Measurements from ENCODE around the gene CD248. TPM values are rescaled to one million over a fixed set of nuclear protein-coding genes. Genes with fewer than 3 reads are reported as not detected.

The CD248 gene
- total RNA-seq, 2 experiments from 2014 or later, result 16.8 to 35.5 TPM

- ATAC-seq (peak; percentile 57), DNase-seq (peak; percentile 94)
- peak within 1 kb of the TSS; percentile 93 for H3K27ac Mint-ChIP-seq
- CTCF ChIA-PET, result interaction anchor here (1.4 to 7.0 kb wide), 9 partner anchors 13 to 50 kb away, joined by 3 to 72 read pairs (median 5); partner anchors contain the start of gene SLC29A2
- H3K4me3 Mint-ChIP-seq, result peak within 1 kb of the TSS; percentile 85
- H3K36me3 Mint-ChIP-seq, result peaks cover 2% of the 10 kb centered on the region
- no peaks in the 10 kb centered on the region for H3K27me3 Mint-ChIP-seq
- peaks cover 49% of the 10 kb centered on the region for H3K4me1 Mint-ChIP-seq
- H3K9me3 Mint-ChIP-seq (ENCODE audit: low read depth), result no peaks in the 10 kb centered on the region
Observed at GRCh38 chr11:66347425-66348276, 30.8 kb upstream of the CD248 start, which contains the start of gene B4GAT1. Gene B4GAT1, minus strand, starts transcription at chr11:66347629. Its CDS starts 84 bp downstream, at chr11:66347545.

DNA sequence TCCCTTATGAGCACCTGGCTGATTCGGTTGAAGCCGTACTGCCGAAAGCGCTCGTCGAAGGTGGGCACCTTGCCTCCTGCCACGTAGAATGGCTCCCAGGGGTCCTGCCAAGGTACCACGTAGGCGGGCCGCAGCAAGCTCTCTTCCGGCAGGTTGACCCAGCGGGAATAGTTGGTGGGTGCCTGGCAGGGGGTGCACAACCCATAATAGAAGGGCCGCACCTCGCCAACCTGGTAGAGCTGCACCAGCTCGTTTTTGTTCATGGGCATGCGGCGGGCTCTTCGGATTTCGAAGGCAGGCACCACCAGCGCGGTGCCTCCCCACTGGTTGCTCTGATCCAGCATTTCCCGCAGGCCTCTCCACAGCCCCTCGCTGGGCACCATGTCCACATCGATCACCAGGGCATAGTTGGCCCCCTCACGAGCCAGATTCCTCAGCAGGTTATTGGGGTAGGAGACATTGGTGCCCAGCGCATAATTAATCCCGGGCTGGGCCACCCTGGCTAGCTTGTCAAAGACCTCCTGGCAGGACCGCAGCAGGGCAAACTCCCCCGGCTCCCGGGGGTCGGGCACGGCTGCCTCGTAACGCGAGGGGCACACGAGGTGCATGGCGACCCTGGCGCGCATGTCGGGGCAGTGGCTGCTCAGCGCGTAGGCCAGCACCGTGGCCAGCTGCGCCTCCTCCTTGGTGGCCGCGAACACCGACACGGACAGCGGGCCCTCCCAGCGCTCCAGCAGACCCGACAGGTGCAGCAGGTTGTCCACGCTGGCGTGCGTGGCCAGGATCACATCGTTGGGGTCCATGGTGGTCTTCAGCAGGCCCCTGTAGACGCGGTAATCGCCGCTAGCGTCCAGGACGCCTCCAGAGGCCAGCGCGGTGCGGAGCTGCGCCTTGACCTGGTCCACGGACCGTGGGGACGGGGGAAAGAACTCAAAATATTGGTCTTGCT lies 29.9 kb upstream of the CD248 start:
- peaks cover 3% of the 10 kb centered on the region for H3K36me3 Mint-ChIP-seq
- DNase-seq (no peak), ATAC-seq (no peak)
- no peaks in the 10 kb centered on the region for H3K27me3 Mint-ChIP-seq
- CTCF ChIA-PET, result interaction anchor here (0.6 to 7.0 kb wide), 13 partner anchors 12 to 296 kb away, joined by 3 to 72 read pairs (median 5); partner anchors contain the start of gene SLC29A2
- no peaks in the 10 kb centered on the region for H3K9me3 Mint-ChIP-seq (ENCODE audit: low read depth)
- peak overlapping the region; percentile 95 for H3K27ac Mint-ChIP-seq
- H3K4me1 Mint-ChIP-seq, result peaks cover 47% of the 10 kb centered on the region
- H3K4me3 Mint-ChIP-seq, result peak overlapping the region; percentile 77

GRCh38 chr11:66345316-66345649 lies 28.4 kb upstream of the CD248 start:
- Mint-ChIP-seq H3K4me1 (peaks cover 47% of the 10 kb centered on the region), H3K4me3 (peak overlapping the region; percentile 95), H3K27me3 (no peaks in the 10 kb centered on the region), H3K27ac (peak overlapping the region; percentile 95), H3K36me3 (peaks cover 10% of the 10 kb centered on the region), H3K9me3 (ENCODE audit: low read depth) (no peaks in the 10 kb centered on the region)
- CTCF ChIA-PET, result interaction anchor here (1.6 to 7.0 kb wide), 7 partner anchors 10 to 62 kb away, joined by 5 to 72 read pairs (median 9); partner anchors contain the start of gene RIN1
- DNase-seq (no peak), ATAC-seq (no peak)

GRCh38 chr11:66344550-66345315 lies 27.9 kb upstream of the CD248 start, which contains the start of gene BRMS1:
Gene BRMS1, minus strand, starts transcription at chr11:66345104. Its CDS starts 2,870 bp downstream, at chr11:66342234.
- Mint-ChIP-seq H3K9me3 (ENCODE audit: low read depth) (no peaks in the 10 kb centered on the region), H3K36me3 (peaks cover 10% of the 10 kb centered on the region), H3K27ac (peak within 1 kb of the TSS; percentile 95), H3K4me1 (peaks cover 47% of the 10 kb centered on the region), H3K27me3 (no peaks in the 10 kb centered on the region), H3K4me3 (peak within 1 kb of the TSS; percentile 95)
- CTCF ChIA-PET, result interaction anchor here (1.1 to 7.0 kb wide), 8 partner anchors 10 to 62 kb away, joined by 3 to 72 read pairs (median 7); partner anchors contain the start of gene RIN1
- ATAC-seq (peak; percentile 81), DNase-seq (peak; percentile 99)

- peaks cover 51% of the 10 kb centered on the region for H3K4me1 Mint-ChIP-seq
Observed at GRCh38 chr11:66343176-66343575, 26.3 kb upstream of the CD248 start.

GRCh38 chr11:66341502-66342126 lies 24.8 kb upstream of the CD248 start:
- DNase-seq (no peak), ATAC-seq (no peak)
- Mint-ChIP-seq H3K27ac (no peak overlapping the region), H3K36me3 (peaks cover 25% of the 10 kb centered on the region), H3K4me1 (peaks cover 60% of the 10 kb centered on the region), H3K27me3 (no peaks in the 10 kb centered on the region), H3K4me3 (no peak overlapping the region), H3K9me3 (ENCODE audit: low read depth) (no peaks in the 10 kb centered on the region)
- CTCF ChIA-PET, result interaction anchor here (4.2 to 6.9 kb wide), 2 partner anchors 29 kb away, joined by 26 to 72 read pairs; no protein-coding TSS in a partner anchor

More at GRCh38 chr11:66343176-66343575, 26.3 kb upstream of the CD248 start:
- DNase-seq, result no peak
- ATAC-seq, result no peak
- no peaks in the 10 kb centered on the region for H3K9me3 Mint-ChIP-seq (ENCODE audit: low read depth)
- peak overlapping the region; percentile 13 for H3K27ac Mint-ChIP-seq
- H3K27me3 Mint-ChIP-seq, result no peaks in the 10 kb centered on the region
- H3K36me3 Mint-ChIP-seq, result peaks cover 15% of the 10 kb centered on the region
- peak overlapping the region; percentile 95 for H3K4me3 Mint-ChIP-seq
- CTCF ChIA-PET, result interaction anchor here (1.2 to 7.0 kb wide), 8 partner anchors 8 to 563 kb away, joined by 3 to 72 read pairs (median 4); partner anchors contain the start of gene RIN1

DNA sequence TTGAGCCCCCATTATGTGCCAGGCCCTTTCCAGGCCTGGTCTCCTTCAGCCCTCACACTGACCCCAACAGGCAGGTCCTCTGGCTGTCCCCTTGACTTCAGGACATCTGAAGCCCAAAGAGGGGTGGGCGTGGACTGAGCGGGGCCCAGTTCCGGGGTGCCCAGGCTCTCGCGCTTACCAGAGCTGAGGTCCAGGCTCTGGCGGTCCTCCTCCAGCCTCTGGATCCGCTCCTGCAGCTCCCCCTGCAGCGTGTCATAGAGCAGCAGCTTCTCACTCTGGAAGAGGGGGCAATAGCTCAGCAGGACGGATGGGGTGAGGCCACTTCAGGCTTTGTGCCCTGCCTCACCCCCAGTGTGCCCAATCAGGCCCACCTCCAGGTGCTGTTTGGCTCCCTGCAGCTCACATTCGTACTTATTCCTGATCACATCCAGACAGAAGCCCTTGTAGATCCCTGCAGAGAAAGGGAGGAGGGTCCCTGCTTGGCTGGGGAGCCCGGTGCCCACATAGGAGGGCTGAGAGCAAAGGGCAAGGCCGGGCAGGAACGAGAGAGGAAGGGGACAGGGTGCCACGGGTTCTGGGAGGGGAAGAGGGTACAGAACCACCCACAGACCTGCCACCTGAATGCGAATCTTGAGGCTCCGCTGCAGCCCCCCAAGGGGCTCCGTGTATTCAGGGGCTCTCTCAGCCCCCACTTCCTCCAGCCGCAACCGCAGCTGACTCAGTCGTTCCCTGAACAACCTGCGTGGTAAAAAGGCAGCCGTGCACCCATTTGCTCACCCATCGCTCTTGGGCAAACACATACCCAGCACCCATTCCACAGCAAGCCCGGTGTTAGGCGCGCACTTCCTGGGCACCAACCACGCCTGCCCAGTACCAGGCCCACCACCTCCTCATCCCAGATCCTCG lies 24.0 kb upstream of the CD248 start:
- no peak overlapping the region for H3K4me3 Mint-ChIP-seq
- H3K4me1 Mint-ChIP-seq, result peaks cover 61% of the 10 kb centered on the region
- H3K27ac Mint-ChIP-seq, result no peak overlapping the region
- DNase-seq (no peak), ATAC-seq (no peak)
- no peaks in the 10 kb centered on the region for H3K9me3 Mint-ChIP-seq (ENCODE audit: low read depth)
- CTCF ChIA-PET, result interaction anchor here (4.2 kb wide), 1 partner anchor 29 kb away, joined by 26 read pairs; no protein-coding TSS in a partner anchor
- H3K36me3 Mint-ChIP-seq, result peaks cover 26% of the 10 kb centered on the region
- no peaks in the 10 kb centered on the region for H3K27me3 Mint-ChIP-seq

GRCh38 chr11:66339686-66340483 lies 23.0 kb upstream of the CD248 start:
- Mint-ChIP-seq H3K4me3 (no peak overlapping the region), H3K27ac (no peak overlapping the region), H3K9me3 (ENCODE audit: low read depth) (no peaks in the 10 kb centered on the region), H3K4me1 (peaks cover 57% of the 10 kb centered on the region), H3K36me3 (peaks cover 26% of the 10 kb centered on the region), H3K27me3 (no peaks in the 10 kb centered on the region)
- DNase-seq (no peak), ATAC-seq (no peak)
- CTCF ChIA-PET, result interaction anchor here (1.4 to 4.2 kb wide), 2 partner anchors 11 to 28 kb away, joined by 5 to 26 read pairs; no protein-coding TSS in a partner anchor

GRCh38 chr11:66339162-66339675 lies 22.4 kb upstream of the CD248 start:
- Mint-ChIP-seq H3K9me3 (ENCODE audit: low read depth) (no peaks in the 10 kb centered on the region), H3K36me3 (peaks cover 26% of the 10 kb centered on the region)

More at GRCh38 chr11:66339162-66339675, 22.4 kb upstream of the CD248 start:
- no peak for DNase-seq
- CTCF ChIA-PET, result interaction anchor here (1.4 to 4.2 kb wide), 2 partner anchors 10 to 27 kb away, joined by 5 to 26 read pairs; no protein-coding TSS in a partner anchor
- H3K4me1 Mint-ChIP-seq, result peaks cover 52% of the 10 kb centered on the region
- H3K27ac Mint-ChIP-seq, result no peak overlapping the region
- H3K4me3 Mint-ChIP-seq, result no peak overlapping the region
- no peak for ATAC-seq
- no peaks in the 10 kb centered on the region for H3K27me3 Mint-ChIP-seq
